ENCODE data around the gene GGA3.

DNA sequence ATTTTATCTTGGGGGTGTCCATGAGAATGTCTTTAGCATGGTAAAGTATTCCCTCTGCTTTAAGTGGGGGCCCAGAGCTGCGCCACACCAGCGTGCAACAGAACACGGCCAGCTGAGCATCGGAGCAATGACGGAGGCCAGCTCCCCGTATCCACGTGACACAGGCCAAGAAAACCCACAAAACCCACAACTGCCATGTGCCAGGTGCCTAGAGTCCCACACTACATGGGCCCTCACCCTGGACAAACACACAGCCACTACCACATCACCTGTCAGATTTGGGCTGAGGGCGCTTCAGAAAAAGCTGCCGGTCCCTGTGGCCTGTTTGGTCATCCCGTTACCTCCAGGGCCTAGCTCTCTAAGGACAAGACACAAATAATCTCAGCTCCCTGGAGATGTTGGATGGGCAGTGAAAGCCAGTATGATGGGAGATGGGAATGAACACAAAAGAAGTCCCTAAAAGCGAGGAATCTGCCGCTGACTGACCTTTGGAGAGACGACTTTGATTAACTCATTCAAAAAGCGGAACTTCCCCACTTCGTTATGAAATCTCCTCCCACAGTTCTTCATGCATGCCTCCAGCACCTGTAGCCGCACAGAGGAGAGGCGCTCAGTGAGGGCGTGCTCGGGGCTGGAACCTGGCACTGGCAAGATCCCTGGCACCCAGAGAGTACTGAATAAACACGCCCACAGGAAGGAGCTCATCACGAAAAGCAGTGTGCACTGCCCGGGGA lies 17.1 kb downstream of the GGA3 start:
- TF ChIP-seq CTCF (IDR thresholded peaks at IDR 0.05; ENCODE audit: poor library complexity, severe bottlenecking) (no peak), MXI1 (conservative IDR thresholded peaks at IDR 0.05; ENCODE audit: poor library complexity, severe bottlenecking) (no peak)

Data from neural cell (in vitro differentiated cells).